Measurements from ENCODE around the gene MEOX2.

DNA sequence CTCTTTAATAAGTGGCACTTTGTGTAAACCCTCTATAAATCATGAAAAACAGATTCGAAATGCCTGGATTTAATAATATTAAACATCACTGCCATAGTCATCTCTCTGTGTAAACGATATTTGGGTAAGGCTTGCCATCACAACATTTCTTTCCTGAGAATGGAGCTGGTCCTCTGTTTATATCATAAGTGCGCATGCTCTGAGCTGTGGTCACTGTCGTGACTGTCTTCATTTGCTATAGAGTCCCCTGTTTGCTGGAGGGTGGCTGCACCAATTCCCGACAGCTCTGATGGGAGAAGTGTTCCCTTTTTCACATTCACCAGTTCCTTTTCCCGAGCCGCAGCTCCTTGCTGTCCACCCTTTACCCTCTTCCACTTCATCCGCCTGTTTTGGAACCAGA is 74.3 kb downstream of the MEOX2 start:
- TF ChIP-seq EZH2phosphoT487 (IDR thresholded peaks at IDR 0.05; ENCODE audit: insufficient read depth, low read depth) (no peak), EZH2 (IDR thresholded peaks at IDR 0.05; ENCODE audit: insufficient read depth, poor library complexity, severe bottlenecking) (no peak)
